H9 (cell line): ENCODE results near the gene SLC23A3. TPM values are rescaled to one million over a fixed set of nuclear protein-coding genes. Genes with fewer than 3 reads are reported as not detected.
A peak's percentile ranks its signal among the peaks of the same experiment; 100 is the strongest.

ENCODE experiments used
- DNase-seq: peaks from one replicate; pipeline ENCODE4 v3.0.0-alpha.2; 2017
- H2AFZ ChIP-seq: one replicate; pipeline ENCODE4 v1.6.1; 2013; ENCODE audit warnings: mild to moderate bottlenecking, low read length, control low read depth, moderate library complexity
- H2AK5ac ChIP-seq: 2 replicates; pipeline ENCODE4 v1.6.1; 2013; ENCODE audit warnings: low read length, control low read depth, mixed read lengths; ENCODE audit not compliant: insufficient read length
- H2BK120ac ChIP-seq: one replicate; pipeline ENCODE4 v1.6.1; 2013; ENCODE audit warnings: low read depth, mild to moderate bottlenecking, low read length, control low read depth, inconsistent platforms; ENCODE audit not compliant: poor library complexity, severe bottlenecking
- H2BK12ac ChIP-seq: 2 replicates; pipeline ENCODE4 v1.6.1; 2013; ENCODE audit warnings: low read length, control low read depth, mixed read lengths, low read depth; ENCODE audit not compliant: insufficient read length
- H2BK15ac ChIP-seq: 2 replicates; pipeline ENCODE4 v1.6.1; 2013; ENCODE audit warnings: low read depth, low read length, control low read depth
- H2BK20ac ChIP-seq: one replicate; pipeline ENCODE4 v1.6.1; 2013; ENCODE audit warnings: low read depth, mild to moderate bottlenecking, low read length, control low read depth, inconsistent platforms; ENCODE audit not compliant: poor library complexity, severe bottlenecking
- H2BK5ac ChIP-seq: 2 replicates; pipeline ENCODE4 v1.6.1; 2013; ENCODE audit warnings: low read length, control low read depth, mixed read lengths; ENCODE audit not compliant: insufficient read length
- H3K14ac ChIP-seq: 2 replicates; pipeline ENCODE4 v1.6.1; 2013; ENCODE audit warnings: low read length, control low read depth; ENCODE audit not compliant: insufficient read depth
- H3K18ac ChIP-seq: 2 replicates; pipeline ENCODE4 v1.6.1; 2013; ENCODE audit warnings: low read depth, mild to moderate bottlenecking, mixed read lengths, low read length, control low read depth; ENCODE audit not compliant: insufficient read length
- H3K23ac ChIP-seq: 2 replicates; pipeline ENCODE4 v1.6.1; 2013; ENCODE audit warnings: low read length, control low read depth, mixed read lengths, low read depth; ENCODE audit not compliant: insufficient read length
- H3K23me2 ChIP-seq: 2 replicates; pipeline ENCODE4 v1.6.1; 2013; ENCODE audit warnings: low read depth, mild to moderate bottlenecking, mixed read lengths, low read length, control low read depth; ENCODE audit not compliant: insufficient read length, poor library complexity, severe bottlenecking
- H3K27ac ChIP-seq: 2 replicates; pipeline ENCODE4 v1.5.1; 2013; ENCODE audit warnings: low read length, control low read depth, mixed read lengths, low read depth; ENCODE audit not compliant: insufficient read length
- H3K27me3 ChIP-seq: 2 replicates; pipeline ENCODE4 v1.6.1; 2013; ENCODE audit warnings: low read length, control low read depth, inconsistent platforms; ENCODE audit not compliant: insufficient read depth
- H3K4ac ChIP-seq: 2 replicates; pipeline ENCODE4 v1.6.1; 2013; ENCODE audit warnings: low read depth, mild to moderate bottlenecking, control low read depth, inconsistent platforms, low read length, moderate library complexity
- H3K4me1 ChIP-seq: 2 replicates; pipeline ENCODE4 v1.6.1; 2013; ENCODE audit warnings: low read length, control low read depth, inconsistent platforms; ENCODE audit not compliant: insufficient read depth
- H3K4me2 ChIP-seq: 2 replicates; pipeline ENCODE4 v1.6.1; 2013; ENCODE audit warnings: low read length, control low read depth, mixed read lengths; ENCODE audit not compliant: insufficient read length, insufficient read depth
- H3K56ac ChIP-seq: 2 replicates; pipeline ENCODE4 v1.6.1; 2013; ENCODE audit warnings: low read depth, mild to moderate bottlenecking, mixed read lengths, low read length, control low read depth; ENCODE audit not compliant: insufficient read length
- H3K79me1 ChIP-seq: 2 replicates; pipeline ENCODE4 v1.6.1; 2013; ENCODE audit warnings: low read depth, mild to moderate bottlenecking, moderate library complexity, low read length, control low read depth, inconsistent platforms; ENCODE audit not compliant: insufficient read depth, poor library complexity, severe bottlenecking
- H3K79me2 ChIP-seq: 2 replicates; pipeline ENCODE4 v1.6.1; 2013; ENCODE audit warnings: low read length, control low read depth, inconsistent platforms; ENCODE audit not compliant: insufficient read depth
- H3K9ac ChIP-seq: 2 replicates; pipeline ENCODE4 v1.6.1; 2013; ENCODE audit warnings: low read length, control low read depth, mixed read lengths; ENCODE audit not compliant: insufficient read length; ENCODE audit errors: extremely low read depth
- H3K9me3 ChIP-seq: one replicate; pipeline ENCODE4 v1.6.1; 2013; ENCODE audit warnings: low read depth, low read length, inconsistent platforms; ENCODE audit not compliant: control insufficient read depth
- H3T11ph ChIP-seq: one replicate; pipeline ENCODE4 v1.6.1; 2013; ENCODE audit warnings: mild to moderate bottlenecking, low read length, control low read depth, inconsistent platforms
- H4K20me1 ChIP-seq: one replicate; pipeline ENCODE4 v1.6.1; 2013; ENCODE audit not compliant: control insufficient read depth, insufficient read length, insufficient read depth
- H4K5ac ChIP-seq: 2 replicates; pipeline ENCODE4 v1.6.1; 2013; ENCODE audit warnings: low read depth, mild to moderate bottlenecking, mixed read lengths, low read length, control low read depth; ENCODE audit not compliant: insufficient read length
- H4K8ac ChIP-seq: replicated peaks from 2 replicates; pipeline ENCODE4 v1.6.1; 2013; ENCODE audit warnings: low read length, control low read depth, mixed read lengths, low read depth; ENCODE audit not compliant: insufficient read length
- H4K91ac ChIP-seq: 2 replicates; pipeline ENCODE4 v1.6.1; 2013; ENCODE audit warnings: low read depth, mild to moderate bottlenecking, moderate library complexity, mixed read lengths, low read length, control low read depth; ENCODE audit not compliant: insufficient read length
- H3K27ac Mint-ChIP-seq, 3 experiments: 2 replicates in 2 of 3; 3 replicates in 1 of 3; pipeline ENCODE4 v1.8.0; 2020 to 2021; ENCODE audit warnings: mixed read lengths in 3 of 3, mild to moderate bottlenecking in 1 of 3, moderate library complexity in 1 of 3
- H3K27me3 Mint-ChIP-seq: 2 replicates; pipeline ENCODE4 v1.8.0; 2021; ENCODE audit warnings: low read depth, mild to moderate bottlenecking, moderate library complexity, mixed read lengths
- H3K36me3 Mint-ChIP-seq, 3 experiments: 2 replicates in 2 of 3; 3 replicates in 1 of 3; pipeline ENCODE4 v1.8.0; 2020 to 2021; ENCODE audit warnings: low read depth in 3 of 3, mixed read lengths in 3 of 3; ENCODE audit not compliant: insufficient read depth in 1 of 3
- H3K4me1 Mint-ChIP-seq, 2 experiments: 2 replicates each; pipeline ENCODE4 v1.8.0; 2020; ENCODE audit warnings: mixed read lengths in 2 of 2
- H3K4me3 Mint-ChIP-seq, 2 experiments: 2 replicates in 1 of 2; 3 replicates in 1 of 2; pipeline ENCODE4 v1.8.0; 2020 to 2021; ENCODE audit warnings: mild to moderate bottlenecking in 2 of 2, mixed read lengths in 2 of 2, moderate library complexity in 1 of 2
- H3K9me3 Mint-ChIP-seq, 2 experiments: 2 replicates in 1 of 2; 3 replicates in 1 of 2; pipeline ENCODE4 v1.8.0; 2020; ENCODE audit warnings: mild to moderate bottlenecking in 2 of 2, mixed read lengths in 2 of 2, moderate library complexity in 1 of 2
- CTCF ChIP-seq: fragments of 200-600 bp; sonication (generic); conservative IDR thresholded peaks from 3 replicates; pipeline ENCODE4 v1.8.0; 2021; ENCODE audit warnings: antibody characterized with exemption, mild to moderate bottlenecking
- WGBS: extraction: QIAGEN DNeasy Blood & Tissue Kit; methylation state at CpG from one replicate; pipeline ENCODE4 v1.1.7; 2013; ENCODE audit warnings: missing lambda C conversion rate, low lambda C conversion rate, mixed read lengths; ENCODE audit not compliant: insufficient read length; ENCODE audit errors: extremely low coverage; 5-methylcytosine and 5-hydroxymethylcytosine counted together
- total RNA-seq: library from RNA; stranded (reverse); gene quantifications from 2 replicates; pipeline ENCODE4 v1.2.1, GENCODE V29; 2021

SLC23A3 gene
- total RNA-seq, 1 experiment from 2014 or later, result 1.2 TPM

- no peak overlapping the region for H3K27ac ChIP-seq
- no peak overlapping the region for H2AFZ ChIP-seq
- Mint-ChIP-seq H3K4me3 (peak overlapping the region; percentile 83 to 88), H3K36me3 (peaks cover 4 to 36% (median 30%) of the 10 kb centered on the region in 3 experiments), H3K9me3 (peaks cover 3 to 5% of the 10 kb centered on the region in 2 experiments; a peak in 3 of 5 replicates), H3K4me1 (peaks cover 8 to 14% of the 10 kb centered on the region in 2 experiments), H3K27ac (peak overlapping the region in 2 of 3 experiments; percentile 90 to 96; a peak in 3 of 7 replicates), H3K27me3 (peaks cover 10% of the 10 kb centered on the region)
- H3K79me1 ChIP-seq, result no peaks in the 10 kb centered on the region
- peaks cover 4% of the 10 kb centered on the region for H3K23me2 ChIP-seq
- no peak overlapping the region for H2BK120ac ChIP-seq
- no peaks in the 10 kb centered on the region for H4K20me1 ChIP-seq
- no peak overlapping the region for H2BK12ac ChIP-seq
- no peaks in the 10 kb centered on the region for H3K27me3 ChIP-seq
- WGBS, result no CpG with 5 or more reads among the region's 7 CpGs
- no peaks in the 10 kb centered on the region for H3K4me1 ChIP-seq
- no peak overlapping the region for H3K18ac ChIP-seq
- H4K91ac ChIP-seq, result no peak overlapping the region
- H2BK5ac ChIP-seq, result no peak overlapping the region
- H4K8ac ChIP-seq, result no peak overlapping the region
- H4K5ac ChIP-seq, result no peak overlapping the region
- no peak for DNase-seq
- no peaks in the 10 kb centered on the region for H3K9me3 ChIP-seq
- H3K4ac ChIP-seq, result no peak overlapping the region
- TF ChIP-seq CTCF, result no peak
- H3K79me2 ChIP-seq, result no peaks in the 10 kb centered on the region
- H3K4me2 ChIP-seq, result peak overlapping the region; percentile 87
- no peak overlapping the region for H3K23ac ChIP-seq
- no peak overlapping the region for H3K14ac ChIP-seq
- H3K56ac ChIP-seq, result no peak overlapping the region
- H2BK15ac ChIP-seq, result no peak overlapping the region
- H2BK20ac ChIP-seq, result no peak overlapping the region
- no peak overlapping the region for H2AK5ac ChIP-seq
- peak overlapping the region; percentile 26 for H3K9ac ChIP-seq
- H3T11ph ChIP-seq, result no peak overlapping the region
Measured at GRCh38 chr2:219205981-219206327, 36.1 kb upstream of the SLC23A3 start.
